Type B pancreatic cell (in vitro differentiated cells): ENCODE results near the gene OPRL1. TPM values are rescaled to one million over a fixed set of nuclear protein-coding genes. Genes with fewer than 3 reads are reported as not detected.

Source experiments
- DNase-seq: peaks from one replicate; pipeline ENCODE4 v3.0.0; 2021; ENCODE audit warnings: mixed read lengths; ENCODE audit not compliant: unreplicated experiment; ENCODE audit errors: extremely low spot score
- H3K27ac Mint-ChIP-seq: 2 replicates; pipeline ENCODE4 v1.8.0; 2021; ENCODE audit warnings: mild to moderate bottlenecking, mixed read lengths
- H3K27me3 Mint-ChIP-seq: 2 replicates; pipeline ENCODE4 v1.8.0; 2021; ENCODE audit warnings: mixed read lengths
- H3K36me3 Mint-ChIP-seq: 2 replicates; pipeline ENCODE4 v1.8.0; 2021; ENCODE audit warnings: mixed read lengths
- H3K4me1 Mint-ChIP-seq: one replicate; pipeline ENCODE4 v1.8.0; 2021; ENCODE audit warnings: mixed read lengths; ENCODE audit not compliant: unreplicated experiment
- H3K4me3 Mint-ChIP-seq: 2 replicates; pipeline ENCODE4 v1.8.0; 2021; ENCODE audit warnings: mild to moderate bottlenecking, mixed read lengths
- H3K9me3 Mint-ChIP-seq: 2 replicates; pipeline ENCODE4 v1.8.0; 2021; ENCODE audit warnings: mixed read lengths
- total RNA-seq: library from RNA; stranded (reverse); gene quantifications from 2 replicates; pipeline ENCODE4 v1.2.1, GENCODE V29; 2021; ENCODE audit warnings: low replicate concordance
- TF ChIP-seq, protein P1 (sequence below): fragments of 200-600 bp; sonication (generic); conservative IDR thresholded peaks from 2 replicates; pipeline ENCODE4 v1.5.0; 2021; ENCODE audit warnings: antibody characterized with exemption, mild to moderate bottlenecking

Gene OPRL1
- total RNA-seq, 1 donor from 2014 or later: 1.9 TPM

DNA sequence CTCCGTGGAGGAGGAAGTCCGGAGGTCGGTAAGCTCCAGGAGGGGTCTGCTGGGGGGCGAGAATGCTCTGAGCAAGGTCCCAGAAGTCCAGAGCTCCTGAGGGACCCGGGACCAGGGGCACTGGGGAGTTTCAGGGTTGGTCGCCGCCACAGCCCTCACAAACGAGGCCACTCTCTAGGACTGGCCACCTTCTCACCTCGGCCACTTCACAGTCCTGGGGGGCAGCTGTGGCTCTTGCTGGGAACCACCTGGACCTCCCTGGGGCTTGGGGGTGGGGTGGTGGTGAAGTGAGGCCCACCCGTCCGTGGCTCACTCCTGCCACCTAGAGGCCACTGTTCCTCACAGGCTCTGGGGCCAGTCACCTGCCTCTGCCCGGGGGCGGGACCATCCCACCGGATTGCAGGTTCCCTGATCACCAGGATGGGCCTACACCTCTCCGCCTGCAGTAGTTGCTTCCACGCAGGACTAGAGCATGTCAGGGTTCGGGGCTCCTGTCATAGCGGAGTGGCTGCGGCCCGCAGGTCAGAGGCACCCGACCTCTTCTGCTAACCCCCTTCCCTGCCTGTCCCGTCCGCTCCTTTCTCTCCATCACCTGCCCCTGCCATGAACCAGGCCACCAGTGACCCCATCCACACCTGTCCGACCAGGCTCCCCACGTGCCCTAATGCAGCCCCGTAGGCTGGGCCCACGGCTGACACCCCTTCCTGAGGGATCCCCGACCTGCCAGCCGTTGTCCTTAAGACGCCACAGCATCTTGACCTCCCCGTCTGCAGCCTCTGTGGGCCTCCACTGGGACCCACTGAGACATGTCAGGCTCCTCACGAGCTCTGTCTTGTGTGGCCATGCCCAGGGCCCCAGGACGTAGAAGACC lies 22.0 kb upstream of the OPRL1 start:
- Mint-ChIP-seq H3K9me3 (no peaks in the 10 kb centered on the region), H3K27ac (peak overlapping the region; percentile 34), H3K4me3 (no peak overlapping the region), H3K36me3 (no peaks in the 10 kb centered on the region), H3K27me3 (peaks cover 9% of the 10 kb centered on the region), H3K4me1 (peaks cover 23% of the 10 kb centered on the region)
- TF ChIP-seq, protein P1, sequence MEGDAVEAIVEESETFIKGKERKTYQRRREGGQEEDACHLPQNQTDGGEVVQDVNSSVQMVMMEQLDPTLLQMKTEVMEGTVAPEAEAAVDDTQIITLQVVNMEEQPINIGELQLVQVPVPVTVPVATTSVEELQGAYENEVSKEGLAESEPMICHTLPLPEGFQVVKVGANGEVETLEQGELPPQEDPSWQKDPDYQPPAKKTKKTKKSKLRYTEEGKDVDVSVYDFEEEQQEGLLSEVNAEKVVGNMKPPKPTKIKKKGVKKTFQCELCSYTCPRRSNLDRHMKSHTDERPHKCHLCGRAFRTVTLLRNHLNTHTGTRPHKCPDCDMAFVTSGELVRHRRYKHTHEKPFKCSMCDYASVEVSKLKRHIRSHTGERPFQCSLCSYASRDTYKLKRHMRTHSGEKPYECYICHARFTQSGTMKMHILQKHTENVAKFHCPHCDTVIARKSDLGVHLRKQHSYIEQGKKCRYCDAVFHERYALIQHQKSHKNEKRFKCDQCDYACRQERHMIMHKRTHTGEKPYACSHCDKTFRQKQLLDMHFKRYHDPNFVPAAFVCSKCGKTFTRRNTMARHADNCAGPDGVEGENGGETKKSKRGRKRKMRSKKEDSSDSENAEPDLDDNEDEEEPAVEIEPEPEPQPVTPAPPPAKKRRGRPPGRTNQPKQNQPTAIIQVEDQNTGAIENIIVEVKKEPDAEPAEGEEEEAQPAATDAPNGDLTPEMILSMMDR: peak; percentile 88
- DNase-seq: peak; percentile 88

GRCh38 chr20:64058536-64058935 lies 21.3 kb upstream of the OPRL1 start:
- Mint-ChIP-seq H3K27ac (peak overlapping the region; percentile 34), H3K27me3 (peaks cover 4% of the 10 kb centered on the region), H3K4me1 (peaks cover 18% of the 10 kb centered on the region), H3K9me3 (no peaks in the 10 kb centered on the region), H3K36me3 (no peaks in the 10 kb centered on the region), H3K4me3 (no peak overlapping the region)
- DNase-seq: no peak
- TF ChIP-seq, protein P1: no peak

- DNase-seq: no peak
- H3K4me1 Mint-ChIP-seq: peaks cover 21% of the 10 kb centered on the region
- H3K36me3 Mint-ChIP-seq: no peaks in the 10 kb centered on the region
- TF ChIP-seq, protein P1: no peak
- peaks cover 3% of the 10 kb centered on the region for H3K27me3 Mint-ChIP-seq
- no peak overlapping the region for H3K27ac Mint-ChIP-seq
- H3K4me3 Mint-ChIP-seq: peak overlapping the region; percentile 81
- H3K9me3 Mint-ChIP-seq: no peaks in the 10 kb centered on the region
Observed at GRCh38 chr20:64062276-64062595, 17.6 kb upstream of the OPRL1 start.

DNA sequence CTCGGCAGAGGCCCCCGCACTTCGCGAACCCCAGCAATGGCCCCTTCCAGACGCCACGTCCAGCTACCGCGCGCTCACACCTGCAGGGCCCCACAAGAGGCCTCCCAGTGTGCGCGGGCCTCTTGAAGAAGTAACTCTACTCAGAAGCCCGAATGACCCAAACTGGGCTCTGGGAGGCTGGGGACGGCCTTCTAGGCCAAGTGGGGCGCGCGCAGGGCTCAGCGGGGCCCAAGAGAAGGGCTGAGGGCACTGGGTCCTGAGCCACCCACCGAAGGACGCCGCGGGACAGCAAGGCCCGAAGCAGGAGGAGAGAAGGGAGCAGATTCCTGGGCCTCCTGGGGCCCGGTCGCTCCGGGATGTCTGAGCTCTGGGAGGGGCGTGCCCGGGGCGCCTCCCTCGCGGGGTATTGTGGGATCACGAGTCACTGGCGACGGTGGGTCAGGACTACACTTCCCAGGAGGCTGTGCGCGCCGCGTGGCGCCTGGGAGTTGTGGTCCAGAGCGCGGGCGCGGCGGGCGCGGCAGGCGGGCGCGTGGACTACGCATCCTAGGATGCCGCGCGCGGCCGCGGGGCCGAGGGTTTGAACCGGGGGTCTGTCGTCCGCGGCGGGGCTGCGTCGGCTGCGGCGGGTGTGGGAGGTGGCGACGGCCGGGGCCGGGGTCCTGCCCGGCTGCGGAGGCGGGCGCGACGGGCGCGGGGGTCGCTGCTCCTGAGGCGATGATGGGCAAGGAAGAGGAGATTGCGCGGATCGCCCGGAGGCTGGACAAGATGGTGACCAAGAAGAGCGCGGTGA lies 17.1 kb upstream of the OPRL1 start, which contains the start of gene TCEA2:
TCEA2 (plus strand) TSS at position 603 of the 793 bp plus-strand sequence; CDS start at position 718, 115 bp downstream.
- no peaks in the 10 kb centered on the region for H3K36me3 Mint-ChIP-seq
- H3K4me3 Mint-ChIP-seq: peak within 1 kb of the TSS; percentile 95
- no peaks in the 10 kb centered on the region for H3K9me3 Mint-ChIP-seq
- peaks cover 3% of the 10 kb centered on the region for H3K27me3 Mint-ChIP-seq
- DNase-seq: peak; percentile 97
- peaks cover 21% of the 10 kb centered on the region for H3K4me1 Mint-ChIP-seq
- TF ChIP-seq, protein P1: no peak
- peak within 1 kb of the TSS; percentile 75 for H3K27ac Mint-ChIP-seq

DNA sequence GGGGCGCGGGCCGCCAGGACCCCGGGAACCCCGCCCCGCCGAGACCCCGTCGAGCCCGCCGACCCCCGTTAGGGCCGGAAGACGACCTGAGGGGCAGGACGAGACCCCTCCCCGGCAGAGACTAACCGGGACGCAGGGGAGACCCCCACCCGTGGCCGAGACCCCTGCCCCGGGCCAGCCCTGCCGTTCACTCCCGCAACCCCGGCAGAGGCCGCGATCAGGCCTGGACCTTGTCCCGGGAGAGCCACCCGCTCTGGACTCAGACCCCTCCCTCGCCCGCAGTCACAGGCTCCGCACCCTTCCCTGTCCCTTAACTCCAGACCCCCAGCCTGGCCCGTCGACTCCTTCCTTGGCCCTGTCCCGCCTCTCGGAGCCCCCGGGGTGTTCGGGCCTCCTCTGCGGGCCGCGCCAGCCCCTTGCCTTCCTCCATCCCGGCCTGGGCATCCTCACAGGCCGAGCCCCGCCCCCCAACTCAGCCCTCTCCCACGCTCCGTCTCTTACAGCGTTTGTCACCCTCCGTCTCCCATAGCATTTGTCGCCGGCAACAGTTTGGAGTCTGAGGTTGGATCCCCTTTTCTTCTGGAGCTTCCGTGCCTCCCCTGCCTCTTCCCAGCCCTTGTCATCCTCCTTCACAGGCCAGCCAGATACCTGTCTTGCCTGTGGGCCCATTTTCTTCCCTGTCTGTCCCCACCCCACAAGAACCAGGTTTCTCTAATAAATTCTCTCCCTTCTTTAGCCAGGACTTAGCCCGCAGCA lies 16.3 kb upstream of the OPRL1 start:
- H3K4me3 Mint-ChIP-seq: peak overlapping the region; percentile 95
- peaks cover 21% of the 10 kb centered on the region for H3K4me1 Mint-ChIP-seq
- H3K36me3 Mint-ChIP-seq: no peaks in the 10 kb centered on the region
- no peaks in the 10 kb centered on the region for H3K9me3 Mint-ChIP-seq
- DNase-seq: no peak
- TF ChIP-seq, protein P1: no peak
- H3K27ac Mint-ChIP-seq: peak overlapping the region; percentile 75
- peaks cover 3% of the 10 kb centered on the region for H3K27me3 Mint-ChIP-seq
